Muscle of back (tissue), 11 donors: ENCODE data around the gene MAP3K5. TPM values are rescaled to one million over a fixed set of nuclear protein-coding genes. Genes with fewer than 3 reads are reported as not detected.
"Not testable (repeated sequence)": the region's sequence is repeated elsewhere in the genome, so short reads cannot be mapped to it uniquely, and the experiment has no call there.

Source experiments
- DNase-seq, 3 donors: peaks; one replicate each; pipeline versions ENCODE4 v3.0.0 to v3.0.0-alpha.2; 2013
- polyA plus RNA-seq, 10 donors: library from polyadenylated mRNA; unstranded; fragments of 120-200 nt; gene quantifications; one replicate each; pipeline ENCODE4 v1.2.1, GENCODE V29; 2013; ENCODE audit not compliant: insufficient read length in 10 of 10

MAP3K5 gene
- polyA plus RNA-seq, 10 donors: 1.9 to 4.3 (median 2.5) TPM

DNA sequence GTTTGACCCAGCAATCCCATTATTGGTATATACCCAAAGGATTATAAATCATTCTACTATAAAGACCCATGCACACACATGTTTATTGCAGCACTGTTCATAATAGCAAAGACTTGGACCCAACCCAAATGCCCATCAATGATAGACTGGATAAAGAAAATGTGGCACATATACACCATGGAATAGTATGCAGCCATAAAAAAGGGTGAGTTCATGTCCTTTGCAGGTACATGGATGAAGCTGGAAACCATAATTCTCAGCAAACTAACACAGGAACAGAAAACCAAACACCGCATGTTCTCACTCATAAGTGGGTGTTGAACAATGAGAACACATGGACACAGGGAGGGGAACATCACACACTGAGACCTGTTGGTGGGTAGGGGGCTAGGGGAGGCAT lies 104.4 kb downstream of the MAP3K5 start:
- not testable (repeated sequence) for DNase-seq

- no peak for DNase-seq
These were observed 106.7 kb downstream of the MAP3K5 start for GRCh38 chr6:136685540-136686108.

DNA sequence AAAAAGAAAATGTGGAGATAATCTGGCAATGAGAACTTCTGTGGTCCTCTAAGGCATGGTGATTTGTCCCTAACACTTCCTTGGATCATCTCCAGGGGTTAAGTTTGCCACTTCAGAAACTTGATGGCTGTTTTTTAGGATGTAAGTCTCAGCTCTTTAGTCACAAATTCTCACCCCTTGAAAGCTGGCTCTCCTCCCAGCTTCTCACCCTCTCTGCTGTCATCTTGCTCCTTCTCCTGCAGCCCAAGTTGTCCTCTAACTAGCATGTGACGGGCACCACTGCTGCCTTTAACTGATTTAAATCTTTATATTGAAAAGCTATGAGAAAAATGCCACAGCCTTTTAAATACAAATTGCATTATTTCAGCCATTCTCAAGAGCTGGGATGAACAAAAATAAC lies 107.8 kb downstream of the MAP3K5 start:
- DNase-seq: no peak

DNA sequence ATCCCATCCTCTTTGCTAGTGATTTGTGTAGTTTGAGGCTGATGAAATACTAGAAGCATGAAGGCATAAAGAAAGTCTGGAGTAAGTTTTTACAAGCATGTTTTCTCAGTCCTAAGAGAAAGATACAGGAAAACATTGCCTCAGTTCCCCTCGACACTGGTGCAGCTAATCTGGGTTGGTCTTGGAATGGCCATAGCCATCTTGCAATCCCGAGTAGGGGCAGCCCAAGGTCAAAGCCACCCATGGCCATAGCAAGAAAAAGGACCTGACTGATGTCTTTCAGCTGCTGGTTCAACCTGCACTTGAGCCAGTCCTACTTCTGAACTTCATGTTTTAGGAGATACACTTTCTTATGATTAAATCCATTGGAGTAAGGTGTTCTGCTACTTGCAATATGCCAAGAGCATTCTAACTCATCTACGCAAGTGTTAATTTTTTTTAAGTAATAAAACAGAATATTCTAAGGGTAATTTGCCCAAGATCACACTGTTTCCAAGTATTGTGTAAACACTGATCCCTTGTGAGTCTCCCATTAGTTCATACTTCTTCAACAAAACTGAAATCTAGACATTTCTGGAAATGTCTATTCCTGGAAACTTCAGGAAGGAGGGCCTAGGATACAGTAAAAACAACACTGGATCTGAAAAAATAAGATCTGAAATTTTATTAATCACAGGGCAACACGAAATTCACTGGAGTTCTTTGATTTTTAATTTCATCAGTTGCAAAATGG lies 108.9 kb downstream of the MAP3K5 start:
- no peak for DNase-seq

- no peak for DNase-seq
These were observed 110.0 kb downstream of the MAP3K5 start for GRCh38 chr6:136682292-136682691.

DNA sequence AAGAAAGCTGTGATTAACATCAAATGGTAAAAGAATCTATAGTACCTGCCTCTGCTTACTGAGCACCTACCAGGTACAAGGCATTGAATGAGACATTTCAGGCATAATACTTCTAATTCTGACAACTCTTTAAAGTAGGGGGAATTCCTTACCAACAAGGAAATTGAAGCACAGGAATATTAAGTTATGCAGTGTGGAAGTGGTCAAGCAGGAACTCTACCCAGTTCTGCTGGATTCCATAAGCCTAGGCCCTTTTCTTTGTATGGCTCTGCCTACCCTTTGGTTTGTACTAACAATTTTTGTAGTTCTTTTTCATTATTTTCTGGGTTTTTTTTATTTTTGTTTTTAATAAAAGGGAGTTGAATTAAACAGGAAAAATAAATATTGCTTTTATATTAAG lies 114.5 kb downstream of the MAP3K5 start:
- DNase-seq: no peak

DNA sequence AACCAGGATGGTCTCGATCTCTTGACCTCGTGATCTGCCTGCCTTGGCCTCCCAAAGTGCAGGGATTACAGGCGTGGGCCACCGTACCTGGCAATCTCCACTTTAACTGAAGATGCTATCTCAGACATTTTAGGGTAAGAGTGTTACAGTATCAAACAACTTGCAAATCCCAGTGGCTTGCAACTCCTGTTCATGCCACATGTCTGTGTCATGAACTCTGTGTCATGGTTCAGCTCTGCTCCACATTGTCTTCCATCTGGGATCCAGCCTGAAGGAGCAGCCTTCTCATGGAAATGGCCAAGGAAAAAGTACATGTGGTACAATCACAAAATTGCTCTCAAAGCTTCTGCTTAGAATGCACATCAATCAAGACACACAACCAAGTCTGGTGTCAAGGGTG lies 114.9 kb downstream of the MAP3K5 start:
- DNase-seq: no peak

DNA sequence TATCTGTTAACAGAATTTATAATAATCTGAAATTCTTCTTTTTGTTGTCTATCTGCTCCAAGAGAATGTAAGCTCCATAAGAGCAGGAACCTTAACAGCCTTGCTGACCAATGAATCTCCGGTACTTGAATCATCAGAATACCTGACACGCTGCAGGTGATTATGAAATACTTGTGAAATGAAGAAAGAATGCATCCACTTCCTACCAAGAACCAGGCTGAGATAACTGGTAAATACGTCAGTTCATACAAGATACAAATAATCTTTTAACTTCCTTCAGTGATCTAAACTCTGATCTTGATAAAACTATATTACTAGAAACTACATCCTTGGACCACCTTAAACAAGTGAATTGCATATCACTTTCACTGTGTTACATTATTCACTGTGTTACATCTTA lies 116.2 kb downstream of the MAP3K5 start:
- DNase-seq: no peak

- no peak for DNase-seq
These were observed 118.7 kb downstream of the MAP3K5 start for GRCh38 chr6:136673571-136673970.

DNA sequence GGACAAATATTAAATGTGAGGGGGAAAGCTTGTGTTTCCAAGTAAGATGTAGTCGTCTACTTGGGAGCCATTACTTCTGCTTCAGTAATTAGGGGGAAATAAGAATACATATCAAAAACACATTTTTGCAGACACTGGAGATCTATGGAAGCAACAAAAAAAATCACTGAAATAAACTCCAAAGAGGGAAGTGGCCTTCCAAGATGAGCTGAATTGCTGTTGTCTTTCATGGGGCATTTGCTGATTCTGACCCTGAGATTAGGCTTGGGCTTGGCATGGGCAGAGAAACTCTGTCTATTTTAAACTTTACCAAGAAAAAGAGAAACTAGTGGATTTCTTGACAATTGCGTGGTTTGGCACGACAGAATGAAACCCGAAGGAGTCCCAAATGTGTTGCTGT lies 120.1 kb downstream of the MAP3K5 start:
- DNase-seq: no peak

GRCh38 chr6:136669299-136669699 lies 123.0 kb downstream of the MAP3K5 start:
- peak in 2 of 3 donors; percentile 14 to 48 for DNase-seq

DNA sequence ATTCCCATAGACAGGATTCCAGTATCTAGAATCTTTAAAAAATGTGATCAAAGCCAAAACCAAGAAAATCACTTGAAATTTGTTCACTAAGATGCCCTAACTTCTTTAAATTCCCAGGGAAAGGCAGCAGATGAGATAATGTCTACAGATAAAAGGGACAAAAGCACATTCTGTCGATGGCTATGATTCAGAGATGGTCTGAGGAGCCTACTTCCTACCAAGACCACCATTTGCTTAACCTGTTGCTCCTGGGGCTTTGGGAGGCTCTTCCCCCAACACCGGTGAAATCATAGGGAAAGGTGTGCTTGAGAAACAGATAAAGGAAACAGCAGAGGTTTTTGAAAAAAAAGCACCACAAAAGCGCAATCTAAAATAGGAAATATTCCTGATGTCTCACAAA lies 123.7 kb downstream of the MAP3K5 start:
- DNase-seq: no peak

- DNase-seq: no peak
These were observed 126.2 kb downstream of the MAP3K5 start for GRCh38 chr6:136666041-136666440.

GRCh38 chr6:136662347-136663237 lies 129.7 kb downstream of the MAP3K5 start:
- DNase-seq: no peak

GRCh38 chr6:136660727-136661126 lies 131.6 kb downstream of the MAP3K5 start:
- DNase-seq: no peak

DNA sequence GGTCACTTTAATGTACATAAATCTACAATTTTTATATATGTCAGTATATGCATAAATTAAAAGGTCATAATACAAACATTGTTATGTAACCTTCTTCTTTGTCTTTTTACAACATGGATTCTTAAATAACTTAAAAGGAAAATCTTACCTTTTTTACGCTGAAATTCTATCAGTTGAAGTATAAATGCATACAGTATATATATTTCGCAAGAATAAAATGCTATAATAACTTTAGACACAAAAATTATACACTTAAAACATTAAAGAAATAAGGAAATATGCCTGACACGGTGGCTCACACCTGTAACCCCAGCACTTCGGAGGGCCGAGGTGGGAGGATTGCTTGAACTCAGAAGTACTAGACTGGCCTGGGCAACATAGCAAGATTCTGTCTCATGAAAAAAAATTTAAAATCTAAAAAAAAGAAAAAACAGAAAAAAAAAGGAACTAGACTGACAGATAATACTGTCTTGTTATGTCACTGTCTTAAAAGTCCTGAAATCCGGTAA lies 132.2 kb downstream of the MAP3K5 start:
- no peak for DNase-seq

- no peak for DNase-seq
These were observed 133.6 kb downstream of the MAP3K5 start for GRCh38 chr6:136658711-136659110.

GRCh38 chr6:136657666-136658065 lies 134.6 kb downstream of the MAP3K5 start:
- no peak for DNase-seq

- DNase-seq: no peak
These were observed 136.2 kb downstream of the MAP3K5 start for GRCh38 chr6:136656121-136656520.

GRCh38 chr6:136655239-136656014 lies 136.8 kb downstream of the MAP3K5 start:
- DNase-seq: no peak

- no peak for DNase-seq
These were observed 138.2 kb downstream of the MAP3K5 start for GRCh38 chr6:136654086-136654485.

GRCh38 chr6:136652656-136653055 lies 139.6 kb downstream of the MAP3K5 start:
- no peak for DNase-seq
